Mucosa of stomach (tissue), 1 donor: ENCODE measurements around the gene MAML3.

Source experiments
- H3K27me3 ChIP-seq: one replicate; pipeline ENCODE4 v1.7.0; 2013; ENCODE audit warnings: mild to moderate bottlenecking, low read length; ENCODE audit not compliant: control insufficient read depth, insufficient read depth
- H3K36me3 ChIP-seq: one replicate; pipeline ENCODE4 v1.7.0; 2013; ENCODE audit warnings: low read length; ENCODE audit not compliant: control insufficient read depth, insufficient read depth
- H3K4me1 ChIP-seq: one replicate; pipeline ENCODE4 v1.7.0; 2013; ENCODE audit warnings: mild to moderate bottlenecking, low read length; ENCODE audit not compliant: control insufficient read depth, insufficient read depth
- H3K4me3 ChIP-seq: one replicate; pipeline ENCODE4 v1.7.0; 2013; ENCODE audit warnings: low read length
- H3K9ac ChIP-seq: one replicate; pipeline ENCODE4 v1.7.0; 2013; ENCODE audit warnings: mild to moderate bottlenecking, low read length, moderate library complexity
- H3K9me3 ChIP-seq: one replicate; pipeline ENCODE4 v1.7.0; 2013; ENCODE audit warnings: mild to moderate bottlenecking, low read length, moderate library complexity; ENCODE audit not compliant: control insufficient read depth
- donor health status: Pancreatic carcinoma.

MAML3 gene

GRCh38 chr4:139756391-139757180 is 397.4 kb downstream of the MAML3 start:
- H3K4me1 ChIP-seq: no peaks in the 10 kb centered on the region
- H3K4me3 ChIP-seq: no peak overlapping the region
- no peaks in the 10 kb centered on the region for H3K36me3 ChIP-seq
- no peak overlapping the region for H3K9ac ChIP-seq
- H3K9me3 ChIP-seq: no peaks in the 10 kb centered on the region
- H3K27me3 ChIP-seq: no peaks in the 10 kb centered on the region

GRCh38 chr4:139754938-139755337 is 399.0 kb downstream of the MAML3 start:
- Histone ChIP-seq H3K27me3 (no peaks in the 10 kb centered on the region), H3K9me3 (no peaks in the 10 kb centered on the region), H3K4me3 (no peak overlapping the region), H3K9ac (no peak overlapping the region), H3K4me1 (no peaks in the 10 kb centered on the region), H3K36me3 (no peaks in the 10 kb centered on the region)

- H3K36me3 ChIP-seq: no peaks in the 10 kb centered on the region
- H3K4me1 ChIP-seq: no peaks in the 10 kb centered on the region
- no peak overlapping the region for H3K4me3 ChIP-seq
- no peaks in the 10 kb centered on the region for H3K27me3 ChIP-seq
- no peaks in the 10 kb centered on the region for H3K9me3 ChIP-seq
- no peak overlapping the region for H3K9ac ChIP-seq
Measured at GRCh38 chr4:139753686-139754085, 400.3 kb downstream of the MAML3 start.

- Histone ChIP-seq H3K9ac (no peak overlapping the region), H3K27me3 (no peaks in the 10 kb centered on the region), H3K36me3 (no peaks in the 10 kb centered on the region), H3K4me1 (no peaks in the 10 kb centered on the region), H3K4me3 (no peak overlapping the region), H3K9me3 (no peaks in the 10 kb centered on the region)
Measured at GRCh38 chr4:139749835-139750498, 404.0 kb downstream of the MAML3 start.

- Histone ChIP-seq H3K27me3 (no peaks in the 10 kb centered on the region), H3K36me3 (no peaks in the 10 kb centered on the region), H3K9ac (no peak overlapping the region), H3K4me1 (no peaks in the 10 kb centered on the region), H3K9me3 (no peaks in the 10 kb centered on the region), H3K4me3 (no peak overlapping the region)
Measured at GRCh38 chr4:139749338-139749737, 404.6 kb downstream of the MAML3 start.

- no peak overlapping the region for H3K4me3 ChIP-seq
- no peaks in the 10 kb centered on the region for H3K9me3 ChIP-seq
- H3K27me3 ChIP-seq: no peaks in the 10 kb centered on the region
- H3K9ac ChIP-seq: no peak overlapping the region
- H3K36me3 ChIP-seq: no peaks in the 10 kb centered on the region
- no peaks in the 10 kb centered on the region for H3K4me1 ChIP-seq
Measured at GRCh38 chr4:139746431-139747171, 407.4 kb downstream of the MAML3 start.

- H3K9me3 ChIP-seq: no peaks in the 10 kb centered on the region
- no peaks in the 10 kb centered on the region for H3K27me3 ChIP-seq
- no peaks in the 10 kb centered on the region for H3K36me3 ChIP-seq
- peaks cover 14% of the 10 kb centered on the region for H3K4me1 ChIP-seq
- H3K4me3 ChIP-seq: no peak overlapping the region
- no peak overlapping the region for H3K9ac ChIP-seq
Measured at GRCh38 chr4:139745111-139745639, 408.8 kb downstream of the MAML3 start.

GRCh38 chr4:139744232-139744631 is 409.8 kb downstream of the MAML3 start:
- no peaks in the 10 kb centered on the region for H3K27me3 ChIP-seq
- peaks cover 18% of the 10 kb centered on the region for H3K4me1 ChIP-seq
- no peak overlapping the region for H3K4me3 ChIP-seq
- H3K9me3 ChIP-seq: no peaks in the 10 kb centered on the region
- no peak overlapping the region for H3K9ac ChIP-seq
- no peaks in the 10 kb centered on the region for H3K36me3 ChIP-seq

- Histone ChIP-seq H3K36me3 (no peaks in the 10 kb centered on the region), H3K4me3 (no peak overlapping the region), H3K4me1 (peaks cover 18% of the 10 kb centered on the region), H3K9me3 (no peaks in the 10 kb centered on the region), H3K27me3 (no peaks in the 10 kb centered on the region), H3K9ac (no peak overlapping the region)
Measured at GRCh38 chr4:139743027-139743426, 411.0 kb downstream of the MAML3 start.

GRCh38 chr4:139740531-139741041 is 413.4 kb downstream of the MAML3 start:
- Histone ChIP-seq H3K9me3 (no peaks in the 10 kb centered on the region), H3K27me3 (no peaks in the 10 kb centered on the region), H3K36me3 (no peaks in the 10 kb centered on the region), H3K9ac (peak overlapping the region; percentile 47), H3K4me1 (peaks cover 18% of the 10 kb centered on the region), H3K4me3 (no peak overlapping the region)

- Histone ChIP-seq H3K36me3 (no peaks in the 10 kb centered on the region), H3K4me3 (no peak overlapping the region), H3K9ac (peak overlapping the region; percentile 47), H3K4me1 (peaks cover 18% of the 10 kb centered on the region), H3K27me3 (no peaks in the 10 kb centered on the region), H3K9me3 (no peaks in the 10 kb centered on the region)
Measured at GRCh38 chr4:139740121-139740520, 413.9 kb downstream of the MAML3 start.
